Stomach smooth muscle (tissue), 2 donors: ENCODE data around the gene CAPS.
"Not testable (repeated sequence)": the region's sequence is repeated elsewhere in the genome, so short reads cannot be mapped to it uniquely, and the experiment has no call there.

Source experiments
- H3K27ac ChIP-seq: one replicate; pipeline ENCODE4 v1.7.0; 2013; ENCODE audit warnings: mild to moderate bottlenecking, low read length, inconsistent platforms
- H3K27me3 ChIP-seq, 2 donors: one replicate each; pipeline ENCODE4 v1.7.0; 2013; ENCODE audit warnings: low read length in 2 of 2; ENCODE audit not compliant: insufficient read depth in 2 of 2, control insufficient read depth in 1 of 2
- H3K36me3 ChIP-seq, 2 donors: one replicate each; pipeline ENCODE4 v1.7.0; 2013; ENCODE audit warnings: low read length in 2 of 2; ENCODE audit not compliant: control insufficient read depth in 2 of 2, insufficient read depth in 2 of 2
- H3K4me1 ChIP-seq: one replicate; pipeline ENCODE4 v1.7.0; 2013; ENCODE audit warnings: low read length; ENCODE audit not compliant: control insufficient read depth, insufficient read depth
- H3K4me3 ChIP-seq, 2 donors: one replicate each; pipeline ENCODE4 v1.7.0; 2013; ENCODE audit warnings: low read length in 2 of 2
- H3K9ac ChIP-seq, 2 donors: one replicate each; pipeline ENCODE4 v1.7.0; 2013; ENCODE audit warnings: low read length in 2 of 2, mild to moderate bottlenecking in 1 of 2
- H3K9me3 ChIP-seq, 2 donors: one replicate each; pipeline ENCODE4 v1.7.0; 2013; ENCODE audit warnings: low read length in 2 of 2; ENCODE audit not compliant: control insufficient read depth in 2 of 2
- donor health status: healthy.
- donor health status: Pancreatic carcinoma.

CAPS gene

DNA sequence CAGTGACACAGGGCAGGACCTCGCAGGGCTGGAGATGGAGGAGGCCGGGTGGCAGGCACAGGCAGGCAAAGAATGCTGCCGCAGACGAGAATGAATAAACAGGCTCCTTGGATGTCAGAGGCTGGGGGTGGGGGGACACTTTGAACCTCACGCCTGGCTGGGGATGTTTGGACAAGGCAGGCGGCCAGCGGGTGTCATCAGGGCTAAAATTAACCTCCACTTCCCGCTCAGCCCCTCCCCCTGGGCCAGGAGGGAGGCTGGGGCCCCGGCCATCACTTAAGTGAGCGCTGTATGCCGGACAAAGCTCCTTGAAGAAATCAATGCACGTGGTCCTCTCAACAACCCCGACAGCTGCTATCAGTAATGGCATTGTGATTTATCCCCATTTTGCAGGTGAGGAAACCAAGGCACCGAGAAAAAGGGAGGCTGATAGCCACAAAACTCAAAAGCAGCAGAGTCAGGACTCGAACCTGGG lies 33.4 kb upstream of the CAPS start:
- peaks cover 21% of the 10 kb centered on the region for H3K4me1 ChIP-seq
- no peaks in the 10 kb centered on the region for H3K27me3 ChIP-seq
- H3K27ac ChIP-seq, result peak overlapping the region; percentile 80
- peak overlapping the region in 1 of 2 donors; percentile 15 for H3K4me3 ChIP-seq
- no peaks in the 10 kb centered on the region for H3K36me3 ChIP-seq
- no peaks in the 10 kb centered on the region for H3K9me3 ChIP-seq
- H3K9ac ChIP-seq, result peak overlapping the region in 1 of 2 donors; percentile 26

DNA sequence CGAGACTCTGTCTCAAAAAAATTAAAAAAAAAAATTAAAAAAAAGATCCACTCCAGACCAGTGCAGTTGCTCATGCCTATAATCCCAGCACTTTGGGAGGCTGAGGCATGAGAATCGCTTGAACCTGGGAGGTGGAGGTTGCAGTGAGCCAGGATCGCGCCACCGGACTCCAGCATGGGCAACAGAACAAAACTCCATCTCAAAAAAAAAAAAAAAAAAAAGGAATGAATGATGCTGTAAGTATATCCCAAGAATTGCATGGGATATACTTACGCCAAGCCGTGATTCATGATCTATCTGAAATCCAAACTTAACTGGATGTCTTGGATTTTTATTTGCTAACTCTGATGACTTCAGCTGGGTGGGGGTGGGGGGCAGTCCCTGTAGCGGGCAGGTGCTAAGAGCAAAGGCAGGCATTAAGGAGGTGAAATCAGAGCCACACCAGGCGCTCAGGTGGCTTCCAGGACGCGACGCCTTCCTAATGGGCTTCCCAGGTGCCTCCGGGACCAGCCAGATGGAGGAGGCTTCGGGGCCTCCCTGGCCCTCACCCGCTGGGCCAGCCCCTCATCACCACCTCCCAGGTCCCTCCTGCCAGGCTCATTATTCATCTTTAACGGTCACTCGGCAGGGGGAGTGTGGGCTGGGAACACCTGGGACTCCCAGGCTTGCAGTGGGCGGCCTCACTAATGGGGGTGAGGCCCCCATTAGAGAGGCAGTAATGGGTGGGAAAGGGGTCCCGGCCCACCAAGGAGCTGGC lies 32.3 kb upstream of the CAPS start:
- Histone ChIP-seq H3K27me3 (no peaks in the 10 kb centered on the region), H3K36me3 (no peaks in the 10 kb centered on the region), H3K4me1 (peaks cover 21% of the 10 kb centered on the region), H3K9ac (no peak overlapping the region), H3K27ac (peak overlapping the region; percentile 53), H3K4me3 (no peak overlapping the region), H3K9me3 (no peaks in the 10 kb centered on the region)

GRCh38 chr19:5882421-5882968 lies 31.6 kb upstream of the CAPS start:
- Histone ChIP-seq H3K4me1 (peaks cover 21% of the 10 kb centered on the region), H3K9ac (no peak overlapping the region), H3K27me3 (no peaks in the 10 kb centered on the region), H3K27ac (peak overlapping the region; percentile 53), H3K36me3 (no peaks in the 10 kb centered on the region), H3K4me3 (no peak overlapping the region), H3K9me3 (no peaks in the 10 kb centered on the region)

GRCh38 chr19:5883157-5883873 lies 30.7 kb upstream of the CAPS start:
- H3K36me3 ChIP-seq, H3K9me3 ChIP-seq, H3K27me3 ChIP-seq, H3K9ac ChIP-seq, H3K4me3 ChIP-seq: not testable (repeated sequence)
- H3K27ac ChIP-seq, result peak overlapping the region; percentile 37
- peaks cover 21% of the 10 kb centered on the region for H3K4me1 ChIP-seq

- H3K9me3 ChIP-seq, H3K27ac ChIP-seq, H3K36me3 ChIP-seq, H3K27me3 ChIP-seq, H3K4me3 ChIP-seq, H3K9ac ChIP-seq: not testable (repeated sequence)
- H3K4me1 ChIP-seq, result peaks cover 20% of the 10 kb centered on the region
Observed at GRCh38 chr19:5884065-5884811, 29.8 kb upstream of the CAPS start.

DNA sequence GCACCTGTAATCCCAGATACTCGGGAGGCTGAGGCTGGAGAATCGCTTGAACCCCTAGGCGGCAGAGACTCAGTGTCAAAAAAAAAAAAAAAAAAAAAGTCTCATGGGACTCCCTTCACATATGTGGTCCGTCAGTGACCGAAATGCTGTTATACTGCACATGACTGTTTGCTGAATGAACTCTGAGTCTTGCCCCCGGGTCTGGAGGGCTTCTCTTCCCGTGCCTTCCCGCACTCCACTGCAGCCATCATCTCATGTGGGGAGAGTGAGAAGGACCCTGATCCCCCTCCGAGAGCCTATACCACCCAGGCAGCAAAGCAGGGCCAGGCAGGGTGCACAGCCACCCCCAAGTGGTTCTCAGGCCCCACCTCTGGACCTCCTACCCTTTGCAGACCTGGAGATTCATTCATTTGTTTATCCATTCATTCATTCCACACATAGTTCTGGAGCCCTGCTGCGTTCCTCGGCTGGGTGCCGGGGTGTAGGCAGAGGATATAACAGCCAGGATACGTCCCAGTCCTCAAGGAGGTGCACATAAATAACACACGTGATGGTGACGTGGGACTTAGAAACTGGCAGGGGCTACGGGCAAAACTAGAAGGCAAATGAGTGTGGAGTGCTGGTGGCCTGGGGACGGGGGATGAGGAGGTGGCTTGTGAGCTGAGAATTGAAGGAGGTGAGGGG lies 24.6 kb upstream of the CAPS start:
- peak overlapping the region; percentile 11 for H3K27ac ChIP-seq
- no peak overlapping the region for H3K9ac ChIP-seq
- H3K4me1 ChIP-seq, result peaks cover 25% of the 10 kb centered on the region
- H3K9me3 ChIP-seq, result no peaks in the 10 kb centered on the region
- no peaks in the 10 kb centered on the region for H3K27me3 ChIP-seq
- peaks cover 0 to 1% of the 10 kb centered on the region in 2 donors for H3K36me3 ChIP-seq
- peak overlapping the region in 1 of 2 donors; percentile 29 for H3K4me3 ChIP-seq

- no peaks in the 10 kb centered on the region for H3K27me3 ChIP-seq
- peak overlapping the region; percentile 11 for H3K27ac ChIP-seq
Observed at GRCh38 chr19:5890099-5890498, 24.0 kb upstream of the CAPS start.

GRCh38 chr19:5891572-5891937 lies 22.5 kb upstream of the CAPS start:
- H3K9ac ChIP-seq, result peak overlapping the region in 1 of 2 donors; percentile 28
- no peak overlapping the region for H3K27ac ChIP-seq
- H3K36me3 ChIP-seq, result peaks cover 6 to 13% of the 10 kb centered on the region in 2 donors
- no peaks in the 10 kb centered on the region for H3K9me3 ChIP-seq
- H3K4me1 ChIP-seq, result peaks cover 25% of the 10 kb centered on the region
- H3K27me3 ChIP-seq, result no peaks in the 10 kb centered on the region
- H3K4me3 ChIP-seq, result no peak overlapping the region

More at GRCh38 chr19:5890099-5890498, 24.0 kb upstream of the CAPS start:
- Histone ChIP-seq H3K4me1 (peaks cover 25% of the 10 kb centered on the region), H3K9me3 (no peaks in the 10 kb centered on the region), H3K4me3 (no peak overlapping the region), H3K9ac (no peak overlapping the region), H3K36me3 (peaks cover 1 to 3% of the 10 kb centered on the region in 2 donors)

DNA sequence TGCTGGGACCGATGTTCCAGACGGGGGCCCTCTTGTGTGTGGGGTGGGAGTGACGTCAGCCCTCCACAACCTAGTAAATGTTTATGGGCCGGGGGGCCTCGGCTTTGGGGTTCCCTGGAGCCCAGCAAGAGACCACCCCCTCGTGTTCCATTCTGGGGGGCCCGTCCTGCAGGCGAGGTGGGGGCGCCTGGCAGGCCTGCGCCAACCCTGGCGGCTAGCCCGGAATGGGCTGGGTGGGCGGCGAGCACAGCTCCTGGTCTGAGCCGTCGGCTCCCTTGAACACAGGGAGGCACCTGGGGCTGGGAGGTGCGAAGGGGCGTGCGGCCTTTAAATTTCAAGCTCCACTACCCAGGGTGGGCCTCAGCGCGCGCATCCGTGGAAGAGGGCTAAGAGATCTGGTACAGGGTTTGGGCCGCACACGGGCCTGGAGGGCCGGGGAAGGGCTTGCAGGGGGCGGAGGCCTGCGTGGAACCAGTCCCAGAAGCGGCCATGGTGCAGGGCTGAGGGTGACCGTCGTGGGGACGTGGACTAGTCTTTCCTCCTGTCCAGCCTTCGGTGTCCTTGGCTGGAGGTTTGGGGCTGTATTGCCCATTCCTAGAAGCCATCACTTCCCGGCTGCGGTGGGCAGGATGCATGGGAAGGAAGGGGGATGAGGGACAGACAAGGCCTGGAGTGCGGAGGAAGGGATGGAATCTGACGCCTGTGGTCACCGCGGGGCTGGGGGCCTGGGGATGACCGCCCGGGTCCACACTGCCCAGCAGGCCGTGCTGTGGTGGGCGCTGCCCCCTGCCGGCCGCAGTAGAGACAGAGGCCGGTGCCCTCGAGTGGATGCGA lies 21.9 kb upstream of the CAPS start:
- H3K4me3 ChIP-seq, result peak overlapping the region; percentile 35 to 52
- peak overlapping the region; percentile 21 to 28 for H3K9ac ChIP-seq
- H3K36me3 ChIP-seq, result peaks cover 6 to 15% of the 10 kb centered on the region in 2 donors
- H3K9me3 ChIP-seq, result no peaks in the 10 kb centered on the region
- no peak overlapping the region for H3K27ac ChIP-seq
- no peaks in the 10 kb centered on the region for H3K27me3 ChIP-seq
- peaks cover 25% of the 10 kb centered on the region for H3K4me1 ChIP-seq
